Loucy (cell line): ENCODE measurements around the gene PANK2.

ENCODE experiments used
- CTCF ChIP-seq: fragments of 200-600 bp; sonication (generic); conservative IDR thresholded peaks from 2 replicates; pipeline ENCODE4 v1.5.1; 2014; ENCODE audit warnings: mild to moderate bottlenecking, antibody characterized with exemption, low read length
- EZH2phosphoT487 ChIP-seq: fragments of 200-600 bp; IDR thresholded peaks from 2 replicates; pipeline ENCODE4 v1.6.1; 2018; ENCODE audit warnings: antibody characterized with exemption, mild to moderate bottlenecking, moderate library complexity, borderline replicate concordance

GRCh38 chr20:3862333-3862732, 26.9 kb upstream of the PANK2 start:
- no peak for TF ChIP-seq CTCF
- TF ChIP-seq EZH2phosphoT487, result no peak
